Stimulated activated CD4-positive, alpha-beta T cell treated with anti-CD3 and anti-CD28 coated beads, TNF-alpha, amount 100 ng/mL, for 24 hours (primary cell): ENCODE measurements around the gene CAPN11.
A peak's percentile ranks its signal among the peaks of the same experiment; 100 is the strongest.

Experiments
- DNase-seq, 3 experiments: peaks; one replicate each; pipeline ENCODE4 v3.0.0-alpha.2; 2020; ENCODE audit warnings: low read depth in 3 of 3

Gene CAPN11

DNA sequence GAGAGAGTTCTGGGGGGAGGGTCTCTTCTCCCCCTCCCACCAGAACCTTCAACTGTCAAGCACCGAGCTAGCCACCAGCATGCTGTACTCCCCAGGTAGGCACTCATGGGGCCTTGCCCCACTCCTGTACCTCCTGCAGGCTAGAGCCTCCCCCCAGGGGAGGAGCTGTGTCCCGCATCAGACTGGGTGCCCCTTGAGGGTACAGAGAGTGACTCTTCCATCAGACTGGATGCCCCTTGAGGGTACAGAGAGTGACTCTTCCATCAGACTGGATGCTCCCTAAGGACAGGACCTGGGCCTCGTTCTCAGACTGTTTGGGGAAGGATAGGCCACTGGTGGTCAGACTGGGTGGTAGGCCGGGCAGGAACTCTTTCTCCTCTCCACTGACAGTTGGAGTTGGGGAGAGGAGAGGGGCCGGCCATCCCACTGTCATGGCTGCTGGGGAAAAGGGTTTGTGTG, at the start of gene CAPN11:
CAPN11 (plus strand) TSS at position 51 of the 459 bp plus-strand sequence; CDS start at position 80, 29 bp downstream.
- no peak for DNase-seq

- no peak for DNase-seq
Observed at GRCh38 chr6:44109212-44109611, 49.4 kb upstream of the CAPN11 start.

DNA sequence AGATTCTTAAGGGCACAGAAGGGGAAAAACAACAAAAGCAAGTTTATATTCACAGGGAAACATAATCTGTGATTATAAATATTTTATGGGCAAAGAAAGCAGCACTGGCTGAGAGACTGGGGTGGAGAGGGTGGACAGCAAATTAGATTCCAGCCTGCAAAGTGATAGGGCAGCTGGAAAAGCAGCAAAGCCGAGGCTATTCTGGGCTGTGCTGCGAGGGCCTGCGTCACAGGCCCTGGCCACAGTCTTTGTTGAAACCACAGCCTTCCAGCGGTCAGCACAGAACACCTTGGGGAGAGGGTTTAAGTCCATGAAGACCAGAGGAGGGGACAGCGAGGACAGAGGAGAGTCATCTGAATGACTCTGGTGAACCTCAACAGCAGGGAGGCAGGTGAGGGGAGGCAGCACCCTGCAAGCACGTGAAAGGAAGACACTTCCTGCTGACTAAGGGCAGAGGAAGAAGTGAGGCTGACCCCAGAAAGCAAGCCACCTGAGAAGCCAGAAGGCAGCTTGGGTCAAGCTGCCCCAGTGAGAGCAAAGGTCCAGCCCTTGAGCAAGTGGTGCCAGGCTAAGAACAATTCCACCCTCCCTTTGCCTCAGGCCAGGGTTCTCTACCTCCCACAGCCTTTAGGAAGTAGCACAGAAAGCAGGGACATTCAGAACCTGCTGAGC, 48.5 kb upstream of the CAPN11 start:
- no peak for DNase-seq

DNA sequence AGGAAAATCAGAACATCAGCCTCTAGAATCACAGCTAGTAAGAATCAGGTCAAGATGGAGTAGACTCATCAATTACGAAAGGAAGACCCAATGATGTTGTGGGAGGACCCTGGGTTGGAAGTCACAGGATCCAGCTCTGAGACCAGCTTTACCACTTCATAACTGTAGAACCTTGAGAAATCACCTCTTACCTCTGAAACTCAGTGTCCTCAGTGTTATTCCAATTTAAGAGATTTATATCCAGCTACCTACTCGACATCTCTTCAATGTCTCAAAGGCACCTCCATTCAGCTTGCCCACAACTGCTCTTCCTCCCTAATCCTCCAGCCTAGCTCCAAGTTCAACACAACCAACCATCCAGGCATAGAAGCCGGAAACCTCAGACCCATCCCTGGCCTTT, 47.7 kb upstream of the CAPN11 start:
- DNase-seq = no peak

DNA sequence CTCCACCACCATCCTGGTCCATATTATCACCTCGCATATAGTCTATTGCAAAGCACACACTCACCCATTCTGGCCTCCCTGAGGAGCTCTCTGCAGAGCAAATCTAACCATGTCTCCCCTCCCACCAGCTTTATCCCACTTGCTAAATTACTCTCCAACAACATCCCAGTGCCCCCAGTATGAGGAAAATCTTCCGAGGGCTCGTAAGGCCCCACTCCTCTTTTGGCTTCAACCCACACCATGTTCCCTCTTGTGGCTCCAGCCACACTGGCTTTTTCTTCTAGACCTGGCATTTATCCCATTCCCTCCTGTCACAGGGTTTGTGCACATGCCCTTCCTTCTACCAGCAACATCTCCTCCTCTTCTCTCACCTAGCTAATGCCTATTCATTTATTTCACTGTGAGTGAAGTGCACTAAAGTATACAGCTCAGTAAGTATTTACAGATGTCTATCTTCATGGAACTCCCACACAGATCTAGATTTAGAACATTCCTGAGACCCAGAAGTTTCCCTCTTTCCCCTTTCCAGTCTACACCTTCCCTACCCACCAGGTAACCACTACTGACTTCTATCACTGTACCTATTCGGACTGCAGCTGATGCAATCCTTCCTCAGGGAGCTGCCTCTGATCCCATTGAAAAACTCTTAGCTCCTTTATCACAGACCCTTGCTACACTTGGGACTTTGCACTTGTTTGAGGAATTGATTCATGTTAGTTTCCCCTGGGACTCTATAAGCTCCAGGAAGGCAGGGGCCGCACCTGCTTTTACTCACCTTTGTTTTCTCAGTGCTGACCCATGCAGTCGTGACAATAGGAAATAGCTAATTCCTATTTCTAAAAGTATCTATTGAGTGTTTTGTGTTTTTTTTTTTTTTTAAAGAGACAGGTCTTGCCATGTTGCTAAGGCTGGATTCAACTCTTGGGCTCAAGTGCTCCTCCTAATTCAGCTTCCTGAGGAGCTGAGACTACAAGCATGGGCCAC, 46.9 kb upstream of the CAPN11 start:
- no peak for DNase-seq

GRCh38 chr6:44113414-44113813, 45.2 kb upstream of the CAPN11 start:
- no peak for DNase-seq

- DNase-seq = no peak
Observed at GRCh38 chr6:44115866-44116265, 42.8 kb upstream of the CAPN11 start.

GRCh38 chr6:44116641-44117382, 41.8 kb upstream of the CAPN11 start:
- DNase-seq = no peak

DNA sequence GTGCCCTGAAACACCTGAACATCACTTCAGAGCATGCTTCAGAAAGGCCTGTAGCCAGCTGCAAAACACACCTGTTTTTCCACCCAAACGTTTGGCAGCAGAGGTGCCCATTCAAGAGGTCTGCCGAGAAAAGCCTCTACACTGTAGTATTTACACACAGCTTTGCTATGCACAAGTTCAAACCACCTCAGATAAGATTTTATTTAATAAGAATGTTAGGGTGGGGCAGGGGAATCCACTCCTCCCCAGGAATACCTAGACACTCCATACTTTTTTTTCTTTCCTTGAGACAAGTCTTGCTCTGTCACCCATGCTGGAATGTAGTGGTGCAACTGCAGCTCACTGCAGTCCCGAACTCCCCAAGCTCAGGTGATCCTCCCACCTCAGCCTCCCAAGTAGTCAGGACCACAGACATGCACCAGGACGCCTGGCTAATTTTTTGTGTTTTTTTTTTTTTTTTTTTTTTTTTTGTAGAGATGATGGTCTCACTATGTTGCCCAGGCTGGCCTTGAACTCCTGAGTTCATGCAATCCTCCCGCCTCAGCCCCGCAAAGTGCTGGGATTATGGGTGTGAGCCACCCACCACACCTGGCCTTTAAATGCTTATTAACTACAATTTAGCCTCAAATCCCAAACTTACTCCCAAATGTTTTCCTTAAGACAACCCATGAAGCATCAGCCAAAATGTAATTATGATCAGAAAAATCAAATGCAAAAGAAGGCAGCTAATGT, 41.1 kb upstream of the CAPN11 start:
- DNase-seq = no peak

DNA sequence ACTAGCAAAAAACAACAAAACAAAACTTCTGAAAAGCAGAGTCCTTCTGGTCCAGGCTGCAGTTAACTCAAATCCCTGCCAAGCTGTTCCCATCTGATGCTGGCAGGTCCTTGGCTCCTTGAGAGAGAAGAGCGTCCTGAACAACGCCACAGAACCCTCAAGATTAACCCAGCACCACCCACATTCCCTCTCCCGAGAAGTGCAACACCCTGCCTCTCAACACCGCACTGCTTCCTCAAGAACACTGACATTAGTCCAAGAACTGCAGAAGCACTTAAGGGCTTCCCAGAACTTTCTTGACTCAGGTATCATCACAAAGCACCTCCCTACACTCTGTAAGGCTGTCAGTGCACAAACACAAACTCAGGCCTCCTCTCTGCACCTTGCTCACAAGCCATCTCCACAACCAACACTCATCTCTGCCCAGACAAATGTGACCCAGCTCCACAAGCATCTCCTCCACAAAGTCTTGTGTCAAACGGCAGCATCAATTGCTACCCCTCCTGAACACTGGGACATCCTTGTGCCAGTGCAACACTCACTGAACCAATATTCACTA, 38.8 kb upstream of the CAPN11 start:
- DNase-seq = no peak

- no peak for DNase-seq
Observed at GRCh38 chr6:44120692-44121443, 37.8 kb upstream of the CAPN11 start.

GRCh38 chr6:44122801-44123200, 35.8 kb upstream of the CAPN11 start:
- DNase-seq = no peak

- no peak for DNase-seq
Observed at GRCh38 chr6:44123544-44123943, 35.1 kb upstream of the CAPN11 start.

GRCh38 chr6:44126320-44127149, 32.1 kb upstream of the CAPN11 start:
- DNase-seq = peak; percentile 60 to 87 (median 70)

DNA sequence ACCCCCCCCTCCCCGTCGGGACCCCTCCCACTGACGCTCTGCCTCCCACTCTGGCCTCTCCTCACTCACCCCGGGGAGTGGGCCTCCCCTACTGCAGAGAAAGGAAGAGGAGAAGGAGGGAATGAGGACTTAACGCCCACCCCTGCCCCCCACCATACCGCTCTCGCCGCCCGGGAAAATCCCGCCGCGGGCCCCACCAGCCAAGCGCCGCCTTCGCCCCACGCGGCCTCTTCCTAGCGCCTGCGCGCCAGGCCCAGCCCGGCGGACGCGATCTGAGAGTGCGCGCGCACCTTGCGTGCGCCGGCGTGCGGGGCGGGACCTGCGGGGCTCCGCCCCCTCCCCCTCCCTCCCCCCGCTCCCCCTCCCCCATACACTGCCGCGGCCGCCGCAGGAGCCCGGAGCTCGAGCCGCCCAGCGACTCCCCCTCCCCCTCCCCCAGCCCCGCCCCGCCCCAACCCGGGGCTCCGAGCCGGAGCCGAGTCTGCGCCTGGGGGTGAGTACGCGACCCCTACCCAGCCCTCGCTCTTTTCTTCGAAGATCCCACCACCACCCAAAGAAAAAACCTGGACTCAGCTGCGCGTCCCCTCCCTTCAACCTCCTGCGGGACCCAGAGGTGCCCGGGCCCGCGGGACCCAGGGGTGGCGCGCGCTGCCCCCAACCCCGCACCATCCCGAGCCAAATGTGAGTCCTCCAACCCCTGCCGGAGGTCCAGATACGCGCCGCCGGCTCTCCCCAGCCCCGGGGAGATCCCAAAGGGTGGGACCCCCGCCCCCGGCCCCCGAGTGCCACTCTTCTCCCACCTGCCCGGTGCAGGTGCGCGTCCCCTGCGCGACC, 31.2 kb upstream of the CAPN11 start, which contains the start of the genes MRPL14 and TMEM63B:
MRPL14 (minus strand) TSS at position 267 of the 834 bp plus-strand sequence. CDS start 10,841 bp downstream, outside the sequence.
TMEM63B (plus strand) TSS at position 369 of the 834 bp plus-strand sequence. CDS start 7,031 bp downstream, outside the sequence.
- DNase-seq = peak; percentile 80 to 86 (median 86)

- no peak for DNase-seq
Observed at GRCh38 chr6:44128020-44128917, 30.4 kb upstream of the CAPN11 start.

DNA sequence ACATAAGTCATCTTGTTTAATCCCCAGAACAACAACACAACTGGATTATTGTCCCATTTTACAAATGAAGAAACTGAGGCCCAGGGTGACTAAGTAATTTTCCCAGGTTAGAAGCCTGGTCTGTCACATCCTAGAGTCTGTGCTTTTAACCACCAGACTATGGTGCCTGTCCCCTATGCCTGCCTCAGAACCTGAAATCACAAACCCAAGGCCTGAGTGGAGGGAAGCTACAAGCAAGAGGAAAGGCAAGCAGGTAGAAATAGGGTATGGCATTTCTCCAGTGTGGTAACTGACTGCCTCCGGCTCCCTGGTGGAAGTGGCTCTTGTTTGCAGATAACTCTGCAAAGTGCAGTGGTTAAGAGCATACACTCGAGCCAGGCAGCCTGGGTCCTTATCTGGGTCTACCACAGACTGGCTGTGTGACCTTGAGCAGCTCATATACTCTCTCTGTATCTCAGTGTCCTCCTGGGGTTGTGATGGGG, 28.7 kb upstream of the CAPN11 start:
- DNase-seq = no peak
